Measurements from ENCODE around the gene CD59.
A peak's percentile ranks its signal among the peaks of the same experiment; 100 is the strongest.

CD59 gene

GRCh38 chr11:33703234-33703633 is 33.0 kb downstream of the CD59 start:
- no peaks in the 10 kb centered on the region for H4K20me1 ChIP-seq (ENCODE audit: low read depth, low read length)
- no peaks in the 10 kb centered on the region for H3K27me3 ChIP-seq (ENCODE audit: low read length)
- H3K79me2 ChIP-seq (ENCODE audit: insufficient read depth, low read length): no peaks in the 10 kb centered on the region
- no peak overlapping the region for H2AFZ ChIP-seq (ENCODE audit: low read depth, low read length, severe bottlenecking)
- H3K9me2 ChIP-seq (replicated peaks; ENCODE audit: insufficient read depth, low read length): no peaks in the 10 kb centered on the region
- no peaks in the 10 kb centered on the region for H3K36me3 ChIP-seq (ENCODE audit: low read length)
- no peak overlapping the region for H3K27ac ChIP-seq (ENCODE audit: low read depth, low read length)
- no peak overlapping the region for H3K4me3 ChIP-seq (ENCODE audit: insufficient read depth, low read length, poor library complexity, severe bottlenecking)
- no peaks in the 10 kb centered on the region for H3F3A ChIP-seq (ENCODE audit: insufficient read depth)
- H3K9me3 ChIP-seq (ENCODE audit: insufficient read depth, low read length): no peaks in the 10 kb centered on the region
- H3K9ac ChIP-seq (ENCODE audit: low read length): no peak overlapping the region
- no peak overlapping the region for H3K4me2 ChIP-seq (ENCODE audit: low read depth, low read length, poor library complexity, severe bottlenecking)
- no peak for TF ChIP-seq CTCF (IDR thresholded peaks at IDR 0.05; ENCODE audit: insufficient read depth, low read length, poor library complexity, severe bottlenecking)
- TF ChIP-seq EZH2phosphoT487 (conservative IDR thresholded peaks at IDR 0.05; ENCODE audit: low read length): no peak

- Histone ChIP-seq H3F3A (ENCODE audit: insufficient read depth) (no peaks in the 10 kb centered on the region), H3K9ac (ENCODE audit: low read length) (peak overlapping the region; percentile 23), H3K9me2 (replicated peaks; ENCODE audit: insufficient read depth, low read length) (no peaks in the 10 kb centered on the region), H3K27me3 (ENCODE audit: low read length) (no peaks in the 10 kb centered on the region), H3K36me3 (ENCODE audit: low read length) (no peaks in the 10 kb centered on the region), H3K4me3 (ENCODE audit: insufficient read depth, low read length, poor library complexity, severe bottlenecking) (peak overlapping the region; percentile 48), H4K20me1 (ENCODE audit: low read depth, low read length) (no peaks in the 10 kb centered on the region), H3K79me2 (ENCODE audit: insufficient read depth, low read length) (no peaks in the 10 kb centered on the region), H3K4me2 (ENCODE audit: low read depth, low read length, poor library complexity, severe bottlenecking) (peak overlapping the region; percentile 56), H3K9me3 (ENCODE audit: insufficient read depth, low read length) (no peaks in the 10 kb centered on the region), H2AFZ (ENCODE audit: low read depth, low read length, severe bottlenecking) (peak overlapping the region; percentile 70), H3K27ac (ENCODE audit: low read depth, low read length) (no peak overlapping the region)
- TF ChIP-seq EZH2phosphoT487 (conservative IDR thresholded peaks at IDR 0.05; ENCODE audit: low read length): no peak
- no peak for TF ChIP-seq CTCF (IDR thresholded peaks at IDR 0.05; ENCODE audit: insufficient read depth, low read length, poor library complexity, severe bottlenecking)
Observed at GRCh38 chr11:33701302-33702230, 34.7 kb downstream of the CD59 start.

- Histone ChIP-seq H3K9ac (ENCODE audit: low read length) (peak within 1 kb of the TSS; percentile 23), H4K20me1 (ENCODE audit: low read depth, low read length) (no peaks in the 10 kb centered on the region), H3K27ac (ENCODE audit: low read depth, low read length) (no peak within 1 kb of the TSS), H3F3A (ENCODE audit: insufficient read depth) (no peaks in the 10 kb centered on the region), H3K4me3 (ENCODE audit: insufficient read depth, low read length, poor library complexity, severe bottlenecking) (peak within 1 kb of the TSS; percentile 48), H2AFZ (ENCODE audit: low read depth, low read length, severe bottlenecking) (peak within 1 kb of the TSS; percentile 70), H3K4me2 (ENCODE audit: low read depth, low read length, poor library complexity, severe bottlenecking) (peak within 1 kb of the TSS; percentile 56), H3K79me2 (ENCODE audit: insufficient read depth, low read length) (no peaks in the 10 kb centered on the region), H3K9me3 (ENCODE audit: insufficient read depth, low read length) (no peaks in the 10 kb centered on the region), H3K9me2 (replicated peaks; ENCODE audit: insufficient read depth, low read length) (no peaks in the 10 kb centered on the region), H3K36me3 (ENCODE audit: low read length) (no peaks in the 10 kb centered on the region), H3K27me3 (ENCODE audit: low read length) (no peaks in the 10 kb centered on the region)
- TF ChIP-seq EZH2phosphoT487 (conservative IDR thresholded peaks at IDR 0.05; ENCODE audit: low read length) (no peak), CTCF (IDR thresholded peaks at IDR 0.05; ENCODE audit: insufficient read depth, low read length, poor library complexity, severe bottlenecking) (no peak)
Observed at GRCh38 chr11:33700502-33701271, 35.5 kb downstream of the CD59 start, which contains the start of gene C11orf91. Gene C11orf91 (minus strand): TSS chr11:33700826. CDS start chr11:33700740, 86 bp downstream.
